Calu3 (cell line): ENCODE measurements around the gene MTMR3. TPM values are rescaled to one million over a fixed set of nuclear protein-coding genes. Genes with fewer than 3 reads are reported as not detected.

ENCODE experiments used
- BruUV-seq: library from RNA; stranded (reverse); fragments of 400-500 nt; replicated peaks from 2 replicates; lab custom pipeline; 2021; lab: Mats Ljungman, UMichigan
- CTCF ChIA-PET: fragments of 300-600 bp; sonication (Branson Sonifier 250); formaldehyde crosslinking; loops from one replicate; lab custom pipeline; 2022; ENCODE audit warnings: antibody characterized with exemption; lab: Charles Lee
- DNase-seq: peaks from one replicate; pipeline ENCODE4 v3.0.0; 2022
- H3K27ac Mint-ChIP-seq: one replicate; pipeline ENCODE4 v1.8.0; 2022; ENCODE audit warnings: mixed read lengths; ENCODE audit not compliant: unreplicated experiment
- H3K27me3 Mint-ChIP-seq: one replicate; pipeline ENCODE4 v1.8.0; 2022; ENCODE audit warnings: mixed read lengths; ENCODE audit not compliant: unreplicated experiment
- H3K36me3 Mint-ChIP-seq: one replicate; pipeline ENCODE4 v1.8.0; 2022; ENCODE audit warnings: mild to moderate bottlenecking, moderate library complexity, mixed read lengths; ENCODE audit not compliant: insufficient read depth, unreplicated experiment
- H3K4me1 Mint-ChIP-seq: one replicate; pipeline ENCODE4 v1.8.0; 2022; ENCODE audit warnings: mild to moderate bottlenecking, low read depth, mixed read lengths; ENCODE audit not compliant: unreplicated experiment
- H3K4me3 Mint-ChIP-seq: one replicate; pipeline ENCODE4 v1.8.0; 2022; ENCODE audit warnings: mild to moderate bottlenecking, low read depth, moderate library complexity, mixed read lengths; ENCODE audit not compliant: unreplicated experiment
- H3K9me3 Mint-ChIP-seq: one replicate; pipeline ENCODE4 v1.8.0; 2022; ENCODE audit warnings: low read depth, mixed read lengths; ENCODE audit not compliant: unreplicated experiment
- CTCF ChIP-seq: fragments of 200-600 bp; IDR thresholded peaks from one replicate; pipeline ENCODE4 v1.8.0; 2022; ENCODE audit warnings: antibody characterized with exemption; ENCODE audit not compliant: unreplicated experiment
- intact Hi-C: fragments of 100-400 bp; cut with micrococcal nuclease; formaldehyde crosslinking; loops from one replicate; pipeline ENCODE4 v1.10.0; 2022; ENCODE audit not compliant: unreplicated experiment
- total RNA-seq: library from RNA; stranded (reverse); gene quantifications from 2 replicates; pipeline ENCODE4 v1.2.3, GENCODE V29; 2022

Gene MTMR3
- total RNA-seq, 1 experiment from 2014 or later, result 34.5 TPM

- CTCF ChIA-PET, result interaction anchor here (0.7 kb wide), 1 partner anchor 112 kb away, joined by 4 read pairs; no protein-coding TSS in a partner anchor
- H3K9me3 Mint-ChIP-seq, result peaks cover 2% of the 10 kb centered on the region
- no peak for TF ChIP-seq CTCF
- no peaks in the 10 kb centered on the region for H3K36me3 Mint-ChIP-seq
- no peaks in the 10 kb centered on the region for H3K4me1 Mint-ChIP-seq
- intact Hi-C loops, result no loop called here
- H3K27ac Mint-ChIP-seq, result no peak overlapping the region
- no TSS peak for BruUV-seq
- H3K27me3 Mint-ChIP-seq, result no peaks in the 10 kb centered on the region
- H3K4me3 Mint-ChIP-seq, result no peak overlapping the region
- no peak for DNase-seq
Measured at GRCh38 chr22:29925402-29925801, 42.4 kb downstream of the MTMR3 start.

GRCh38 chr22:29926057-29926456, 43.1 kb downstream of the MTMR3 start:
- no peaks in the 10 kb centered on the region for H3K27me3 Mint-ChIP-seq
- intact Hi-C loops, result no loop called here
- H3K4me1 Mint-ChIP-seq, result no peaks in the 10 kb centered on the region
- H3K4me3 Mint-ChIP-seq, result no peak overlapping the region
- no peak overlapping the region for H3K27ac Mint-ChIP-seq
- H3K9me3 Mint-ChIP-seq, result peaks cover 2% of the 10 kb centered on the region
- TF ChIP-seq CTCF, result no peak
- no TSS peak for BruUV-seq
- CTCF ChIA-PET, result interaction anchor here (0.7 kb wide), 1 partner anchor 113 kb away, joined by 4 read pairs; no protein-coding TSS in a partner anchor
- no peaks in the 10 kb centered on the region for H3K36me3 Mint-ChIP-seq
- DNase-seq, result no peak

GRCh38 chr22:29932136-29932535, 49.2 kb downstream of the MTMR3 start:
- no peaks in the 10 kb centered on the region for H3K36me3 Mint-ChIP-seq
- intact Hi-C loops, result no loop called here
- no peaks in the 10 kb centered on the region for H3K4me1 Mint-ChIP-seq
- TF ChIP-seq CTCF, result no peak
- H3K27me3 Mint-ChIP-seq, result no peaks in the 10 kb centered on the region
- DNase-seq, result no peak
- H3K4me3 Mint-ChIP-seq, result no peak overlapping the region
- BruUV-seq, result no TSS peak
- CTCF ChIA-PET, result interaction anchor here (1.2 kb wide), 1 partner anchor 18 kb away, joined by 3 read pairs; no protein-coding TSS in a partner anchor
- no peak overlapping the region for H3K27ac Mint-ChIP-seq
- no peaks in the 10 kb centered on the region for H3K9me3 Mint-ChIP-seq

- intact Hi-C loops, result no loop called here
- no peaks in the 10 kb centered on the region for H3K36me3 Mint-ChIP-seq
- BruUV-seq, result no TSS peak
- H3K4me3 Mint-ChIP-seq, result no peak overlapping the region
- no peaks in the 10 kb centered on the region for H3K27me3 Mint-ChIP-seq
- no peaks in the 10 kb centered on the region for H3K9me3 Mint-ChIP-seq
- TF ChIP-seq CTCF, result no peak
- no peaks in the 10 kb centered on the region for H3K4me1 Mint-ChIP-seq
- CTCF ChIA-PET, result interaction anchor here (0.6 kb wide), 2 partner anchors 32 to 80 kb away, joined by 3 to 8 read pairs; no protein-coding TSS in a partner anchor
- DNase-seq, result no peak
- H3K27ac Mint-ChIP-seq, result no peak overlapping the region
Measured at GRCh38 chr22:29933619-29934018, 50.6 kb downstream of the MTMR3 start.
